Ovary (tissue), 3 donors: ENCODE data around the gene ASB2.

Source experiments
- POLR2A ChIP-seq: fragments of 450-650 bp; IDR thresholded peaks from one replicate; pipeline ENCODE4 v1.6.1; 2017; ENCODE audit warnings: antibody characterized with exemption, mild to moderate bottlenecking, moderate library complexity
- TF ChIP-seq, protein P1 (sequence below), 3 donors: fragments of 450-650 bp in 2 of 3; fragments of 200-600 bp in 1 of 3; IDR thresholded peaks; one replicate each; pipeline versions ENCODE4 v1.5.1 to v1.8.0; 2016 to 2022; ENCODE audit warnings: antibody characterized with exemption in 3 of 3, mild to moderate bottlenecking in 1 of 3
- donor health status: DM: no; HTN: no; CAD: no.

DNA sequence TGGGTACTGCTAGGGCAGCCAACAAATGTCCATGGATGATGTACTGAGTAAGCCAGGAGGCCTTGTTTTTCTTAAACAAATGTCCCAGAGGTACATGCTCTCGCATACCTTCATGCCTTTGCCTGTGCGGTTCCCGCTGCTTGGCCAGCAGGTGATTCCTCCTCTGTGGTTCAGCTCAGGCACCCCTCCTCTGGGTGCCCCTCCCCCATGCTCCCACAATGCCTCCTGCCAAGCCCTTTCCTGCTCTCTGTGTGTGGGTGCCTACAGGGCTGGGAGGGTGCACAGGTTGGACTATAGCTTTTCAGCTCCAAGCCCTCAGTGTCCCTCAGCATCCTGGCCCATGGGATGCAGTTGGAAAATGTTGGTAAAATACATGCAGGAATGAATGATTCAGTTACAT is 23.5 kb downstream of the ASB2 start:
- TF ChIP-seq, protein P1, sequence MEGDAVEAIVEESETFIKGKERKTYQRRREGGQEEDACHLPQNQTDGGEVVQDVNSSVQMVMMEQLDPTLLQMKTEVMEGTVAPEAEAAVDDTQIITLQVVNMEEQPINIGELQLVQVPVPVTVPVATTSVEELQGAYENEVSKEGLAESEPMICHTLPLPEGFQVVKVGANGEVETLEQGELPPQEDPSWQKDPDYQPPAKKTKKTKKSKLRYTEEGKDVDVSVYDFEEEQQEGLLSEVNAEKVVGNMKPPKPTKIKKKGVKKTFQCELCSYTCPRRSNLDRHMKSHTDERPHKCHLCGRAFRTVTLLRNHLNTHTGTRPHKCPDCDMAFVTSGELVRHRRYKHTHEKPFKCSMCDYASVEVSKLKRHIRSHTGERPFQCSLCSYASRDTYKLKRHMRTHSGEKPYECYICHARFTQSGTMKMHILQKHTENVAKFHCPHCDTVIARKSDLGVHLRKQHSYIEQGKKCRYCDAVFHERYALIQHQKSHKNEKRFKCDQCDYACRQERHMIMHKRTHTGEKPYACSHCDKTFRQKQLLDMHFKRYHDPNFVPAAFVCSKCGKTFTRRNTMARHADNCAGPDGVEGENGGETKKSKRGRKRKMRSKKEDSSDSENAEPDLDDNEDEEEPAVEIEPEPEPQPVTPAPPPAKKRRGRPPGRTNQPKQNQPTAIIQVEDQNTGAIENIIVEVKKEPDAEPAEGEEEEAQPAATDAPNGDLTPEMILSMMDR (IDR thresholded peaks at IDR 0.05), result no peak
- TF ChIP-seq POLR2A, result no peak
